ENCODE measurements around the gene LY6G6C. TPM values are rescaled to one million over a fixed set of nuclear protein-coding genes. Genes with fewer than 3 reads are reported as not detected.

LY6G6C gene
- total and polyA plus RNA-seq, 10 of the 15 experiments (the other 5 are each of a cell fraction or from before 2014, with no cell fraction given), result not detected

DNA sequence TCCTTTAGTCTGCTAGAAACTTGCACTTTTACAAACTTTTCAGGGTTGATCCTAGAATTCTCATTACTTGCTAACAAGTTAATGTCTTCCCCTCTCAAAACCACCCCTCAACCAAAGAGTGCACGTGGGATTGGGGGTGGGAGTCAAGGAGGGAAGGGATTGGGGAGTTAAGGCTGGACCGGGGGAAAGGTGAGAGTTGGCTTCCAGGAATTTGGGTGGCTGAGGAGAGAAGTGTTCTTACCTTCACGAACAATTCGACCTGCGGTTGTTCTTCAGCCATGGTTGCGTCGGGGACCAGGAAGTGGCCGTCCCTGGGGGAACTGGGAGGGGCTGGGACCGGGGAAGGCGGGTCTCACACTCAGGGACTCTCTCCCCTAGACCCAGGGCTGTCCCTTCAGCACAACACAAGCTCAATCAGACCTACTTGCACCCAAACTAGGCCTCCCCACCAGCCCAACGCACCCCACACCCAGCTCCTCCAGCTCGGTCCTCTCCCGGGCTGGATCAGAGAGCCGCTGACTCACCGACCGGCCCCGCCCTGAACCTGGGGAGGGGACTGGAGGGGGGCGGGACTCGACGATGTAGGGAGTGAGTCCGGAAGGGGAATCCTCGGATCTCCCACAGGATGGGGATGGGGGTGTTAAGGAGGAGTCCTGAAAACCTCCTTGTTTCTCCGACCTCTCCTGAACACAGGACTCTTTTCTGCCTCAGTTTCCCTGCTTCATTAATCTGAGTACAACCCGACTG, 14.6 kb upstream of the LY6G6C start, which contains the start of gene CLIC1 (continued):
- TF ChIP-seq TARDBP (IDR thresholded peaks at IDR 0.05; ENCODE audit: borderline replicate concordance) (no peak), SREBF1 (IDR thresholded peaks at IDR 0.05; ENCODE audit: low read length) (no peak), DPF2 (IDR thresholded peaks at IDR 0.05) (no peak), IKZF2 (IDR thresholded peaks at IDR 0.05) (peak; percentile 57 to 76), PML (IDR thresholded peaks at IDR 0.05; ENCODE audit: low read length) (no peak)
- TF ChIP-seq, protein P1, sequence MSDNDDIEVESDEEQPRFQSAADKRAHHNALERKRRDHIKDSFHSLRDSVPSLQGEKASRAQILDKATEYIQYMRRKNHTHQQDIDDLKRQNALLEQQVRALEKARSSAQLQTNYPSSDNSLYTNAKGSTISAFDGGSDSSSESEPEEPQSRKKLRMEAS (IDR thresholded peaks at IDR 0.05; ENCODE audit: low read depth, low read length), result no peak
- TF ChIP-seq, protein P2, sequence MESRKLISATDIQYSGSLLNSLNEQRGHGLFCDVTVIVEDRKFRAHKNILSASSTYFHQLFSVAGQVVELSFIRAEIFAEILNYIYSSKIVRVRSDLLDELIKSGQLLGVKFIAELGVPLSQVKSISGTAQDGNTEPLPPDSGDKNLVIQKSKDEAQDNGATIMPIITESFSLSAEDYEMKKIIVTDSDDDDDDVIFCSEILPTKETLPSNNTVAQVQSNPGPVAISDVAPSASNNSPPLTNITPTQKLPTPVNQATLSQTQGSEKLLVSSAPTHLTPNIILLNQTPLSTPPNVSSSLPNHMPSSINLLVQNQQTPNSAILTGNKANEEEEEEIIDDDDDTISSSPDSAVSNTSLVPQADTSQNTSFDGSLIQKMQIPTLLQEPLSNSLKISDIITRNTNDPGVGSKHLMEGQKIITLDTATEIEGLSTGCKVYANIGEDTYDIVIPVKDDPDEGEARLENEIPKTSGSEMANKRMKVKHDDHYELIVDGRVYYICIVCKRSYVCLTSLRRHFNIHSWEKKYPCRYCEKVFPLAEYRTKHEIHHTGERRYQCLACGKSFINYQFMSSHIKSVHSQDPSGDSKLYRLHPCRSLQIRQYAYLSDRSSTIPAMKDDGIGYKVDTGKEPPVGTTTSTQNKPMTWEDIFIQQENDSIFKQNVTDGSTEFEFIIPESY (IDR thresholded peaks at IDR 0.05), result no peak

DNA sequence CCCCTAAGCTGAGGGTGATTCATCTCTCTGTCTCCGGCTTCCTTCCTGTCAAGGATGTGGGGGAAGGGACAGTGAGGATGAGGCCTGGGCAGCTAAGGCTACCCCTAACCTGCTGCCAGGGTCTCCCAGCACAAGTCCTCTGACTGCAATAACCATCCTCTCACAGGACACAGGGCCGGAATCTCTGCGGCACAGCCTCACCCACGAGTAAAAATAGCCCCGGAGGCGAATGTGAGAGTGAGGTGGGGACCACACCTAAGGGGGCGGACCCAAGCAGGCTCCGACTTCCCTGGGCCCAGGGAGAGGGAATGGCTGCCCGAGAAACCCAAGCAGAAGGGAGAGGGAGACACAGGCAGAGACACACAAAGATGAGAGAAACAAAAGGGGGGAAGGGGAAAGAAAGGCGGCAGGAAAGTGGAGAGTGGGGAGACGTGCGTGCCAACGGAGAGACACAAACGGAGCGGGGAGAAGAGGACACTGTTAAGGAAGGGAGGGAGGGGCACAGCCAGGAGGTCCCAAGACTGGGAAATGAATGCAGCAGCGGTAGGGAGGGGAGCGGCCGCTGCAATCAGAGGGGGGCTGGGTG, 13.4 kb upstream of the LY6G6C start:
- FAIRE-seq, result peak; percentile 56
- ChIA-PET CTCF (interaction anchor here (0.5 to 15.8 kb wide), 9 partner anchors 11 to 154 kb away, joined by 3 to 208 read pairs (median 3); partner anchors contain the start of gene VARS1), SMC1A (ENCODE audit: uncharacterized antibody, unreplicated experiment) (interaction anchor here (0.6 to 6.3 kb wide), 11 partner anchors 11 to 98 kb away, joined by 3 to 42 read pairs (median 3); partner anchors contain the start of genes C6orf47, LSM2, LY6G5C and MPIG6B), RAD21 (ENCODE audit: unreplicated experiment) (interaction anchor here (1.0 to 5.6 kb wide), 6 partner anchors 35 to 95 kb away, joined by 4 to 53 read pairs (median 10); partner anchors contain the start of genes HSPA1A, HSPA1B and HSPA1L), POLR2A (interaction anchor here (0.6 to 9.7 kb wide), 12 partner anchors 21 to 1523 kb away, joined by 3 to 158 read pairs (median 4); partner anchors contain the start of genes HSPA1A, HSPA1B, HSPA1L and LSM2)
- ATAC-seq, result peak; percentile 35
- DNase-seq (ENCODE audit: low read depth, low spot score), result peak; percentile 60
- Histone ChIP-seq H3K27me3 (replicated peaks in 1 of 2; ENCODE audit: control insufficient read depth in 2 of 2, insufficient read depth in 2 of 2, low read length in 1 of 2) (no peaks in the 10 kb centered on the region), H2AFZ (ENCODE audit: control insufficient read depth, low read depth, low read length) (no peak overlapping the region; the same call in 1 of the 2 replicates), H4K20me1 (ENCODE audit: control insufficient read depth, insufficient read depth) (0 out of 2 replicates have a peak, but pooled peaks cover 4% of the 10 kb centered on the region), H3K4me2 (ENCODE audit: control insufficient read depth, insufficient read depth) (peak overlapping the region; percentile 99), H3K4me1 (ENCODE audit: control insufficient read depth, insufficient read depth, low read length) (peaks cover 26% of the 10 kb centered on the region), H3K9me3 (replicated peaks; ENCODE audit: control insufficient read depth, insufficient read depth, low read length) (no peaks in the 10 kb centered on the region), H3K36me3 (ENCODE audit: control insufficient read depth in 2 of 2, insufficient read depth in 2 of 2, low read length in 1 of 2) (peaks cover 6 to 13% of the 10 kb centered on the region in 2 experiments; a peak in 3 of 4 replicates), H3K4me3 (peak overlapping the region; percentile 100), H3K27ac (ENCODE audit: control insufficient read depth, insufficient read depth) (peak overlapping the region; percentile 99), H3K9ac (ENCODE audit: control insufficient read depth, insufficient read depth, low read length) (peak overlapping the region; percentile 98), H3K79me2 (ENCODE audit: control insufficient read depth, insufficient read depth, low read length) (peaks cover 40% of the 10 kb centered on the region)
- in situ Hi-C loops (cut with MboI), result no loop called here
- no TSS peak for BruUV-seq (replicated peaks)
- WGBS (ENCODE audit: insufficient coverage, insufficient replicate concordance, low lambda C conversion rate, missing lambda C conversion rate), result 3% methylated on average over 18 of the region's 18 CpGs
- intact Hi-C loops (cut with micrococcal nuclease; ENCODE audit: unreplicated experiment), result loop anchor here (5.0 kb wide), 2 partner anchors 53 to 68 kb away; partner anchors contain the start of genes CSNK2B, LY6G5B and LY6G5C
- TF ChIP-seq, protein P1 (IDR thresholded peaks at IDR 0.05; ENCODE audit: low read depth, low read length), result no peak
- TF ChIP-seq SIN3A (IDR thresholded peaks at IDR 0.05; ENCODE audit: low read depth, low read length), result no peak; the same call in 1 of the 2 replicates
- no peak for TF ChIP-seq HDAC2 (IDR thresholded peaks at IDR 0.05)
- no peak for TF ChIP-seq NFYA (IDR thresholded peaks at IDR 0.05; ENCODE audit: borderline replicate concordance, low read depth, low read length)
- no peak; the same call in none of the 2 replicates for TF ChIP-seq POLR2AphosphoS5 (IDR thresholded peaks at IDR 0.05; ENCODE audit: low read length)
- 0 out of 2 replicates have a peak, but pooled peaks have one; percentile 54 for TF ChIP-seq RCOR1 (conservative IDR thresholded peaks at IDR 0.05; ENCODE audit: low read depth, low read length)
- TF ChIP-seq, protein P3, sequence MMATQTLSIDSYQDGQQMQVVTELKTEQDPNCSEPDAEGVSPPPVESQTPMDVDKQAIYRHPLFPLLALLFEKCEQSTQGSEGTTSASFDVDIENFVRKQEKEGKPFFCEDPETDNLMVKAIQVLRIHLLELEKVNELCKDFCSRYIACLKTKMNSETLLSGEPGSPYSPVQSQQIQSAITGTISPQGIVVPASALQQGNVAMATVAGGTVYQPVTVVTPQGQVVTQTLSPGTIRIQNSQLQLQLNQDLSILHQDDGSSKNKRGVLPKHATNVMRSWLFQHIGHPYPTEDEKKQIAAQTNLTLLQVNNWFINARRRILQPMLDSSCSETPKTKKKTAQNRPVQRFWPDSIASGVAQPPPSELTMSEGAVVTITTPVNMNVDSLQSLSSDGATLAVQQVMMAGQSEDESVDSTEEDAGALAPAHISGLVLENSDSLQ (IDR thresholded peaks at IDR 0.05), result peak; percentile 70
- TF ChIP-seq HDGF (IDR thresholded peaks at IDR 0.05), result peak; percentile 89
- TF ChIP-seq, protein P4, sequence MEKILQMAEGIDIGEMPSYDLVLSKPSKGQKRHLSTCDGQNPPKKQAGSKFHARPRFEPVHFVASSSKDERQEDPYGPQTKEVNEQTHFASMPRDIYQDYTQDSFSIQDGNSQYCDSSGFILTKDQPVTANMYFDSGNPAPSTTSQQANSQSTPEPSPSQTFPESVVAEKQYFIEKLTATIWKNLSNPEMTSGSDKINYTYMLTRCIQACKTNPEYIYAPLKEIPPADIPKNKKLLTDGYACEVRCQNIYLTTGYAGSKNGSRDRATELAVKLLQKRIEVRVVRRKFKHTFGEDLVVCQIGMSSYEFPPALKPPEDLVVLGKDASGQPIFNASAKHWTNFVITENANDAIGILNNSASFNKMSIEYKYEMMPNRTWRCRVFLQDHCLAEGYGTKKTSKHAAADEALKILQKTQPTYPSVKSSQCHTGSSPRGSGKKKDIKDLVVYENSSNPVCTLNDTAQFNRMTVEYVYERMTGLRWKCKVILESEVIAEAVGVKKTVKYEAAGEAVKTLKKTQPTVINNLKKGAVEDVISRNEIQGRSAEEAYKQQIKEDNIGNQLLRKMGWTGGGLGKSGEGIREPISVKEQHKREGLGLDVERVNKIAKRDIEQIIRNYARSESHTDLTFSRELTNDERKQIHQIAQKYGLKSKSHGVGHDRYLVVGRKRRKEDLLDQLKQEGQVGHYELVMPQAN (conservative IDR thresholded peaks at IDR 0.05), result 0 out of 2 replicates have a peak, but pooled peaks have one; percentile 38

Measured in GM12878 (cell line).